PC-3 (cell line): Measurements from ENCODE around the gene MYH4. TPM values are rescaled to one million over a fixed set of nuclear protein-coding genes. Genes with fewer than 3 reads are reported as not detected.

Experiments used
- ATAC-seq: fragments of 200-7000 bp; cut with Tn5 transposase; 2 replicates; pipeline ENCODE4 v1.9.1; 2020; ENCODE audit warnings: mild to moderate bottlenecking, moderate library complexity
- BruUV-seq: library from RNA; stranded (reverse); fragments of 400-500 nt; replicated peaks from 2 replicates; lab custom pipeline; 2021; lab: Mats Ljungman, UMichigan
- CTCF ChIA-PET: fragments of 300-600 bp; sonication (Branson Sonifier 250); formaldehyde crosslinking; loops from one replicate; lab custom pipeline; 2022; ENCODE audit warnings: antibody characterized with exemption; lab: Charles Lee
- POLR2A ChIA-PET: fragments of 300-600 bp; sonication (Branson Sonifier 250); formaldehyde crosslinking; loops from one replicate; lab custom pipeline; 2022; ENCODE audit warnings: antibody characterized with exemption; ENCODE audit not compliant: unreplicated experiment; lab: Charles Lee
- DNase-seq: peaks from one replicate; pipeline ENCODE4 v3.0.0-alpha.2; 2015
- H2AFZ ChIP-seq: fragments of 300-600 bp; sonication (generic); 2 replicates; pipeline ENCODE4 v1.6.0; 2016; ENCODE audit warnings: antibody characterized with exemption, low read length
- H3F3A ChIP-seq: fragments of 300-600 bp; sonication (generic); one replicate; pipeline ENCODE4 v1.6.0; 2017; ENCODE audit warnings: antibody characterized with exemption, low read length, control low read depth, mild to moderate bottlenecking; ENCODE audit not compliant: unreplicated experiment
- H3K27ac ChIP-seq: fragments of 300-600 bp; sonication (generic); 2 replicates; pipeline ENCODE4 v1.5.1; 2016; ENCODE audit warnings: mild to moderate bottlenecking, low read length
- H3K27me3 ChIP-seq: fragments of 300-600 bp; sonication (generic); 2 replicates; pipeline ENCODE4 v1.6.1; 2016; ENCODE audit warnings: low read length, mixed read lengths
- H3K36me3 ChIP-seq: fragments of 300-600 bp; sonication (generic); 2 replicates; pipeline ENCODE4 v1.6.1; 2016; ENCODE audit warnings: low read depth, mixed run types, low read length, mixed read lengths
- H3K4me1 ChIP-seq: fragments of 300-600 bp; sonication (generic); 2 replicates; pipeline ENCODE4 v1.5.1; 2016; ENCODE audit warnings: low read length; ENCODE audit not compliant: insufficient read depth
- H3K4me2 ChIP-seq: fragments of 300-600 bp; sonication (generic); 2 replicates; pipeline ENCODE4 v1.6.0; 2016; ENCODE audit warnings: low read length
- H3K4me3 ChIP-seq: fragments of 300-600 bp; sonication (generic); 2 replicates; pipeline ENCODE4 v1.5.1; 2016; ENCODE audit warnings: mild to moderate bottlenecking, low read length, mixed read lengths
- H3K79me2 ChIP-seq: fragments of 300-600 bp; sonication (generic); 2 replicates; pipeline ENCODE4 v1.6.1; 2017; ENCODE audit warnings: low read length, mixed read lengths
- H3K9ac ChIP-seq: fragments of 300-600 bp; sonication (generic); 2 replicates; pipeline ENCODE4 v1.6.0; 2016; ENCODE audit warnings: mild to moderate bottlenecking, low read length
- H3K9me2 ChIP-seq: fragments of 300-600 bp; sonication (generic); replicated peaks from 2 replicates; pipeline ENCODE4 v1.6.1; 2016; ENCODE audit warnings: mixed run types, low read length, mixed read lengths
- H3K9me3 ChIP-seq: fragments of 300-600 bp; sonication (generic); 2 replicates; pipeline ENCODE4 v1.6.1; 2016; ENCODE audit warnings: low read length, mixed read lengths
- H4K20me1 ChIP-seq: fragments of 300-600 bp; sonication (generic); 2 replicates; pipeline ENCODE4 v1.6.1; 2016; ENCODE audit warnings: low read length, mixed read lengths
- EZH2 ChIP-seq: fragments of 300-600 bp; sonication (generic); IDR thresholded peaks from one replicate; pipeline ENCODE4 v1.6.1; 2017; ENCODE audit warnings: antibody characterized with exemption, mild to moderate bottlenecking, low read length; ENCODE audit not compliant: unreplicated experiment
- EZH2phosphoT487 ChIP-seq: fragments of 300-600 bp; sonication (generic); IDR thresholded peaks from 2 replicates; pipeline ENCODE4 v1.6.1; 2018; ENCODE audit warnings: mild to moderate bottlenecking, antibody characterized with exemption, low read length, borderline replicate concordance
- intact Hi-C: fragments of 100-400 bp; cut with micrococcal nuclease; formaldehyde crosslinking; loops from 2 replicates; pipeline ENCODE4 v1.9.0; 2023
- total RNA-seq: library from RNA; depleted of rRNA; stranded (reverse); fragments of >200 nt; gene quantifications from 2 replicates; pipeline ENCODE4 v1.2.3, GENCODE V29; 2014
- TF ChIP-seq, protein P1 (sequence below): fragments of 300-600 bp; sonication (generic); conservative IDR thresholded peaks from 2 replicates; pipeline ENCODE4 v1.5.1; 2017; ENCODE audit warnings: antibody characterized with exemption, low read depth, mild to moderate bottlenecking, low read length

Gene MYH4
- total RNA-seq, 1 experiment from 2014 or later: not detected

- Histone ChIP-seq H3K4me3 (no peak overlapping the region), H3K9me3 (no peaks in the 10 kb centered on the region), H3K4me1 (no peaks in the 10 kb centered on the region), H3K4me2 (no peak overlapping the region), H3F3A (no peaks in the 10 kb centered on the region), H4K20me1 (no peaks in the 10 kb centered on the region), H2AFZ (no peak overlapping the region), H3K79me2 (no peaks in the 10 kb centered on the region), H3K9me2 (no peaks in the 10 kb centered on the region), H3K27me3 (no peaks in the 10 kb centered on the region), H3K27ac (no peak overlapping the region), H3K36me3 (no peaks in the 10 kb centered on the region), H3K9ac (no peak overlapping the region)
- no TSS peak for BruUV-seq
- TF ChIP-seq, protein P1, sequence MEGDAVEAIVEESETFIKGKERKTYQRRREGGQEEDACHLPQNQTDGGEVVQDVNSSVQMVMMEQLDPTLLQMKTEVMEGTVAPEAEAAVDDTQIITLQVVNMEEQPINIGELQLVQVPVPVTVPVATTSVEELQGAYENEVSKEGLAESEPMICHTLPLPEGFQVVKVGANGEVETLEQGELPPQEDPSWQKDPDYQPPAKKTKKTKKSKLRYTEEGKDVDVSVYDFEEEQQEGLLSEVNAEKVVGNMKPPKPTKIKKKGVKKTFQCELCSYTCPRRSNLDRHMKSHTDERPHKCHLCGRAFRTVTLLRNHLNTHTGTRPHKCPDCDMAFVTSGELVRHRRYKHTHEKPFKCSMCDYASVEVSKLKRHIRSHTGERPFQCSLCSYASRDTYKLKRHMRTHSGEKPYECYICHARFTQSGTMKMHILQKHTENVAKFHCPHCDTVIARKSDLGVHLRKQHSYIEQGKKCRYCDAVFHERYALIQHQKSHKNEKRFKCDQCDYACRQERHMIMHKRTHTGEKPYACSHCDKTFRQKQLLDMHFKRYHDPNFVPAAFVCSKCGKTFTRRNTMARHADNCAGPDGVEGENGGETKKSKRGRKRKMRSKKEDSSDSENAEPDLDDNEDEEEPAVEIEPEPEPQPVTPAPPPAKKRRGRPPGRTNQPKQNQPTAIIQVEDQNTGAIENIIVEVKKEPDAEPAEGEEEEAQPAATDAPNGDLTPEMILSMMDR: no peak
- no peak for TF ChIP-seq EZH2phosphoT487
- no peak for TF ChIP-seq EZH2
- POLR2A ChIA-PET: no interaction called here
- CTCF ChIA-PET: no interaction called here
- ATAC-seq: no peak
- DNase-seq: no peak
- intact Hi-C loops: no loop called here
Observed at GRCh38 chr17:10457952-10458351, 11.4 kb downstream of the MYH4 start.

DNA sequence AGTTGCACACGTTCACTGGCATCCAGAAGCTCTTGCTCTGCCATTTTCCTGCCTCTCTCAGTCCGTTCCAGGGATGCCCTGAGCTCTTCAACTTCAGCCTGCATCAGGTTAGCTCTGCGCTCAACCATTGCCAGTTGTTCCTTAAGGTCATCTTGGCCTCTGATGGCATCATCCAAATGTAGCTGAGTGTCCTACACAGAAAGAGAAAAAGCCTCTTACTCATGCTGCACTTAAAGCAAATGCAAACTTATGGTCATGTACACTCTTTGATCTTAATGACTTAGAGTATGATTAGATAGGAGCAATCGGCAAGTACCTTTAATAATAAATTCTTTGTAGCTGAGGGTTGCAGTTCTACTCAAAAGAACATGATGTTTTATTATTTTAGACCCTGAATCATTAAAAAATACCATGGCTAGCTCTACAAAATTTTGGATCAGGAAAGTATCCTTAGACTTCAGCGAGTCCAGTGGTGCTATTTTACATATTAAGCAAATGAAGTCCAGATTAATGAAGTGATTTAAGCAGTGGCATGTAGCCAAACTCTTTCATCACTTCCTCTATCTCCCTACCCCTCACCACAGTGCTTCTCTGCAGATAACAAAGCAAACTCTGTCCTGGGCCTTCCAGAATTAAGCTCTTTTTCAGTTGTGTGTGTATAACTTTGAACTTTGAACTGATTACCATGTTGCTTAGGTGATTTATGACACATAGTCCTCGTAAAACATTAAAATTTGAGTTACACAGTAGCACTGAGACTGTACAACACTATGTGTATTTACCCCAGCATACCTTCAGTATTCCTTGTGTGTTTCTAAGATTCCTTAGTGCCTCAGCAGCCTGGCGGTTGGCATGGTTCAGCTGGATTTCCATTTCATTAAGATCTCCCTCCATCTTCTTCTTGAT is 22.1 kb downstream of the MYH4 start:
- no peaks in the 10 kb centered on the region for H3K36me3 ChIP-seq
- H3K4me1 ChIP-seq: no peaks in the 10 kb centered on the region
- no peak overlapping the region for H3K9ac ChIP-seq
- no peak overlapping the region for H3K4me2 ChIP-seq
- no TSS peak for BruUV-seq
- no peak overlapping the region for H2AFZ ChIP-seq
- ChIA-PET CTCF (no interaction called here), POLR2A (no interaction called here)
- no peaks in the 10 kb centered on the region for H3K9me2 ChIP-seq
- no peaks in the 10 kb centered on the region for H3F3A ChIP-seq
- H3K27ac ChIP-seq: no peak overlapping the region
- no peaks in the 10 kb centered on the region for H3K9me3 ChIP-seq
- ATAC-seq (no peak), DNase-seq (no peak)
- H3K4me3 ChIP-seq: no peak overlapping the region
- H3K79me2 ChIP-seq: no peaks in the 10 kb centered on the region
- H4K20me1 ChIP-seq: no peaks in the 10 kb centered on the region
- H3K27me3 ChIP-seq: peaks cover 29% of the 10 kb centered on the region
- intact Hi-C loops: no loop called here
- TF ChIP-seq EZH2: no peak

- no peak overlapping the region for H3K4me3 ChIP-seq
- TF ChIP-seq, protein P1: no peak
- no peak for TF ChIP-seq EZH2phosphoT487
- ChIA-PET CTCF (no interaction called here), POLR2A (no interaction called here)
- BruUV-seq: no TSS peak
- no peaks in the 10 kb centered on the region for H3K9me3 ChIP-seq
- intact Hi-C loops: no loop called here
- DNase-seq (no peak), ATAC-seq (no peak)
- no peaks in the 10 kb centered on the region for H3K4me1 ChIP-seq
- H3K79me2 ChIP-seq: no peaks in the 10 kb centered on the region
- H2AFZ ChIP-seq: no peak overlapping the region
- H3F3A ChIP-seq: no peaks in the 10 kb centered on the region
- H3K36me3 ChIP-seq: no peaks in the 10 kb centered on the region
- H3K27ac ChIP-seq: no peak overlapping the region
- peaks cover 18% of the 10 kb centered on the region; the same call in 1 of the 2 replicates for H3K27me3 ChIP-seq
- H3K9ac ChIP-seq: no peak overlapping the region
- no peak overlapping the region for H3K4me2 ChIP-seq
- H3K9me2 ChIP-seq: no peaks in the 10 kb centered on the region
- no peaks in the 10 kb centered on the region for H4K20me1 ChIP-seq
Observed at GRCh38 chr17:10439816-10440215, 29.5 kb downstream of the MYH4 start.
